T-helper 1 cell treated with Interleukin-12 subunit alpha and Interleukin-12 subunit beta and Interleukin-4 antibody, amounts not matched to agents 30 μg/mL and 1 μg/mL, for 36 hours (primary cell): Measurements from ENCODE around the gene NEDD4L.
"Not testable (repeated sequence)": the region's sequence is repeated elsewhere in the genome, so short reads cannot be mapped to it uniquely, and the experiment has no call there.

ENCODE experiments used
- H3K27ac Mint-ChIP-seq: one replicate; pipeline ENCODE4 v1.8.0; 2021; ENCODE audit warnings: mild to moderate bottlenecking, mixed read lengths
- H3K27me3 Mint-ChIP-seq: one replicate; pipeline ENCODE4 v1.8.0; 2021; ENCODE audit warnings: low read depth, mixed read lengths
- H3K36me3 Mint-ChIP-seq: one replicate; pipeline ENCODE4 v1.8.0; 2021; ENCODE audit warnings: low read depth, mixed read lengths
- H3K4me1 Mint-ChIP-seq: one replicate; pipeline ENCODE4 v1.8.0; 2021; ENCODE audit warnings: low read depth, mixed read lengths
- H3K4me3 Mint-ChIP-seq: one replicate; pipeline ENCODE4 v1.8.0; 2021; ENCODE audit warnings: mild to moderate bottlenecking, moderate library complexity, mixed read lengths
- H3K9me3 Mint-ChIP-seq: one replicate; pipeline ENCODE4 v1.8.0; 2021; ENCODE audit warnings: mixed read lengths

The NEDD4L gene

GRCh38 chr18:58370612-58371011, 326.6 kb downstream of the NEDD4L start:
- Mint-ChIP-seq H3K9me3 (no peaks in the 10 kb centered on the region), H3K4me1 (no peaks in the 10 kb centered on the region)

DNA sequence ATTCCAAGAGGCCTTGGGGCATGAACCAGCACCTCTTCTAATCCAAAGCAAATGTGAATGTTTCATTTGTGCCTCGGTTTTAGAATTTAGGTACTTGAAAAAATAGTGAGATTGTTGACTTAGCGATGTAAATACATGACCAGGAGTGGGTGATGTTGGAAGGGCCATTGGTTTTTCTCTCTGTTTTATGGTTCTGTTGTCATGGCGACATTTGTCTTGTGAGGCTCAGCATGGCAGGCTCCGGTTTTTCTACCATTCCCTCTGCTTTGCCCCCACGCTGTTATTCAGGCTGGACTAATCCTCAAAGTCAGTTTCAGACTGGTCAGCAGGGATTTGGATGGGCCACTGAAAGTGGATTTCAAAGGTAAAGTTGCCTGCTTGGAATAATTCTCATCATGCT, 329.5 kb downstream of the NEDD4L start:
- Mint-ChIP-seq H3K36me3 (no peaks in the 10 kb centered on the region), H3K9me3 (no peaks in the 10 kb centered on the region), H3K27me3 (no peaks in the 10 kb centered on the region), H3K27ac (no peak overlapping the region), H3K4me3 (no peak overlapping the region), H3K4me1 (no peaks in the 10 kb centered on the region)

More at GRCh38 chr18:58370612-58371011, 326.6 kb downstream of the NEDD4L start:
- H3K4me3 Mint-ChIP-seq = no peak overlapping the region
- H3K27ac Mint-ChIP-seq = no peak overlapping the region
- no peaks in the 10 kb centered on the region for H3K27me3 Mint-ChIP-seq
- no peaks in the 10 kb centered on the region for H3K36me3 Mint-ChIP-seq

DNA sequence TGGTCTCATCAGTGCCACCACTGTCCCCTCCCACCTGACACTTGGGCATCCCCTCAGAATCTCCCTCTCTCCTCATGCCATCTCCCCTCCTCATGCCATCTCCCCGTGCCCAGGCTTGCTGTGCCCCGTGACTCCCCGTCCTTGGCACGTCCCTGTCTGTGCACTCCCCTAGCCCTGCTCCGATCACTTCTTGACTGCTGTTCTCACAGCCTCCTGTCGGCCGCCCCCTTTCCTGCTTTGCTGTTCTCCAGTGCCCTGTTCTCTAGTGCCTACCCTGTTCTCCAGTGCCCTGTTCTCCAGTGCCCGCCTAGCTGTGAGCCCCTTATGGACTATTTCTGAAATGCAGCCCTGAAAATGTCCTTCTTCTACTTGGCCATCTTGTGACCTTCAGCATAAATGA, 331.0 kb downstream of the NEDD4L start:
- Mint-ChIP-seq H3K9me3 (no peaks in the 10 kb centered on the region), H3K27me3 (no peaks in the 10 kb centered on the region), H3K4me3 (no peak overlapping the region), H3K36me3 (no peaks in the 10 kb centered on the region), H3K27ac (no peak overlapping the region), H3K4me1 (no peaks in the 10 kb centered on the region)

- no peak overlapping the region for H3K4me3 Mint-ChIP-seq
- no peaks in the 10 kb centered on the region for H3K9me3 Mint-ChIP-seq
- H3K4me1 Mint-ChIP-seq = no peaks in the 10 kb centered on the region
- H3K36me3 Mint-ChIP-seq = no peaks in the 10 kb centered on the region
- H3K27me3 Mint-ChIP-seq = no peaks in the 10 kb centered on the region
- no peak overlapping the region for H3K27ac Mint-ChIP-seq
Measured at GRCh38 chr18:58378411-58379379, 334.7 kb downstream of the NEDD4L start.

DNA sequence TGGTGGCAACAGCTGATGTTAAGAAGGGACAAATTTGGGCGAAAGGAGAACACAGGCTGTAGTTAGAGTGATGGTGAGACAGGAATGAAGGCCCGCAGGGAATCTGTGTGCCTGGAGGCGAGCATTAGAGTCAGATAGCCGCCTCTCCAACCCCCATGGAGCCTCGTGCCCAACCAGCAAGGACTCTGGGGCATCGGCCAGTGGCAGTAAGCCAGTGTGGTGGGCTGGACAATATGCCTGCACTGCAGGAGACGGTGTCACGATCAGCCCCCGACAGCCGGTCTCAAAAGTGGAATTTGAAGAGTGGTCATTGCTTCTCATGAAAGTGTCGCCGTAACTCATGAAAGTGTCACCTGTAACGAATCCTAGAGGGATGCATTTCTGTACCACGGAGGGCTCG, 335.4 kb downstream of the NEDD4L start:
- Mint-ChIP-seq H3K9me3 (no peaks in the 10 kb centered on the region), H3K27me3 (no peaks in the 10 kb centered on the region), H3K27ac (no peak overlapping the region), H3K4me1 (no peaks in the 10 kb centered on the region), H3K4me3 (no peak overlapping the region), H3K36me3 (no peaks in the 10 kb centered on the region)

GRCh38 chr18:58380113-58380512, 336.1 kb downstream of the NEDD4L start:
- not testable (repeated sequence) for H3K9me3 Mint-ChIP-seq, H3K27ac Mint-ChIP-seq, H3K4me1 Mint-ChIP-seq, H3K27me3 Mint-ChIP-seq, H3K36me3 Mint-ChIP-seq, H3K4me3 Mint-ChIP-seq

DNA sequence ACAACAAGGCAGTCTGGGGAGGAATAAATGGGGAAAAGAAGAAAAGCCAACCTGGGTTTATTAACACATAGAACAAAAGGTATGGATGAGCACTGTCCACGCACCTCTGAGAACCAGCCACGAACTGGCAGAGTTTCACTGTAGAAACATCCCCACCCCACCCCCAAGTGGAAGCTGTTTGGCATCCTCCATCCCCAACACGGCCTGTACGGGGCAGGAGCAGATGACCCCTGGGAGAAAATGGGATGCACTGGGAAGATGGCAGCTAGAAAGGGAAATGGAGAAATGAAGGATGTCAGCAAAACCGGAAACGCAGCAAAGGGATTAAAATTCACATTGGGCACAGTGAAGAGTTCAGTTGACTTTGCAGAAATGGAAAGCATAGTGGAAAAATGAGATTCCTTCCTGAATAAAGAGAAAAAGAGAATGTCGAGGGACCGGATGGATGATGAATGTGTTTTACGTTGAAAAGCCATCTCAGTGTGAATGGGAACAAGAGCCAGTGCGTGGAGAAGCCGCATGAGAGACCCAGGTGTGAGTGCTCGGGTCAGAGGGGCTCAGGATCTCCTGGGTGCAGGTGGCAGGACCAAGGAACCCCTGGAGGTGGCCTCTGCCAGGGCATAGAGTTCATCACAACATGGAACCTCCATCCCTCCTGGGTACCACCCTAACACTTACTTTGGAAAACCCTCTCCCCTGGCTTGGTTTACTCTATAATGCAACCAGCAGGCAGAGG, 337.8 kb downstream of the NEDD4L start:
- H3K27me3 Mint-ChIP-seq = no peaks in the 10 kb centered on the region
- H3K4me1 Mint-ChIP-seq = no peaks in the 10 kb centered on the region
- H3K9me3 Mint-ChIP-seq = no peaks in the 10 kb centered on the region
- H3K4me3 Mint-ChIP-seq = no peak overlapping the region
- H3K27ac Mint-ChIP-seq = no peak overlapping the region
- no peaks in the 10 kb centered on the region for H3K36me3 Mint-ChIP-seq

DNA sequence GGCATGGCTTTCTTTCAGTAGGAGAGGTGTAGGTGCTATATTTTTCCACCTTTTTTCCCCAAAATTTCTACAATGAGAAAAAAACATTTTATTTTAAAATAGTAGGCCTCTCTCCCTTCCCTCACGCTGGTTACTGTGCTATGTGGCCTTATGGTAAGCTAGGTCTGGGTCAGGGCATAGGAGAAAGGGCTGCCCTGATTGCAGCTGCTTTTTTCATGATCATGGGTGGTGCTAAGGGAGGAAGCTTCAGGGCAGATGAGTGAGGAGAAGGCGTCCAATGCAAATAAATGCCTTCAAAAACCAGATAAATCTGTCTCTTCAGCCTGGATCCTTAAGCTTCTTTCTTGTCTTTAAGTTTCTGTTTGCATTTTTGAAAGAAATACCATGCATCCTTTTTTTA, 338.4 kb downstream of the NEDD4L start:
- Mint-ChIP-seq H3K4me3 (no peak overlapping the region), H3K27ac (no peak overlapping the region), H3K36me3 (no peaks in the 10 kb centered on the region), H3K27me3 (no peaks in the 10 kb centered on the region), H3K4me1 (no peaks in the 10 kb centered on the region), H3K9me3 (no peaks in the 10 kb centered on the region)

DNA sequence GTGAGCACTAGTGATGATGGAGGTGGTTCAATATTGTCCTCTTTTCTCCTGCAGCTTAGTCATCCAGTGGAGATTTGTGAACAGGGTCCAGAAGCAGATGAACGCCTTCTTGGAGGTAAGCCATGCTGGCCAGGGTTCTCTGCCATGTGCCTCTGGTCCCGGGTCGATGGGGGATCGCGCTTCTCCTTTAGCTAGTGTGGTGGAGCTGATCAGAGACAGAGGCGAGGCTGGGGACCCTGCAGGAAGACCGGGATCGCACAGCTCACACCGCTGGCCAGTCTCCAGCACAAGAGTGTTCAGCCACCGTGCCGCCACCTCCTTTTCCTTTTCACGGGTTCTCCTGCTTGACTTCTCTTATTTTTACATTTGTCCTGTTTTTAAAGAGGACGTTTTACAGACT, 341.4 kb downstream of the NEDD4L start:
- no peak overlapping the region for H3K27ac Mint-ChIP-seq
- H3K4me3 Mint-ChIP-seq = no peak overlapping the region

DNA sequence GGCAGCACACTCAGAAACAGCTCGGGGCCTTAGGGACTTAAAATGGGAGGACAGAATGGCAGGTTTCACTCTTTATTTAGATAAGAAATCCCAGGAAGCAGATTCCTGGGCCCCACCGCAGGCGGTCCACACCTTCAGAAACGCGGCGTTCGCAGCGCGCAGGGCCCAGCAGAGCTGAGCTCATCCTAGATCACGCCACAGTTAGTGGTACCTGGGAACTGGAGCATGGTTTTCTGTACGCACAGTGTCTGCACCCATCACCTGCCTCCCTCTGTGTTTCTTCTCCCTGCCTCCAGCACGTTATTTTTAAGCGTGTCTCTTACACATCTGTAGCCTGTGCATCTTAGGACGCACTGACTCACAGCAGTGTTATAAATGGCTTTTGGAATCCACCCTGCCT, 342.8 kb downstream of the NEDD4L start:
- Mint-ChIP-seq H3K27me3 (no peaks in the 10 kb centered on the region), H3K4me3 (no peak overlapping the region), H3K9me3 (no peaks in the 10 kb centered on the region)

More for the DNA sequence above, 341.4 kb downstream of the NEDD4L start:
- Mint-ChIP-seq H3K36me3 (no peaks in the 10 kb centered on the region), H3K27me3 (no peaks in the 10 kb centered on the region), H3K9me3 (no peaks in the 10 kb centered on the region), H3K4me1 (no peaks in the 10 kb centered on the region)

GRCh38 chr18:58387716-58388115, 343.7 kb downstream of the NEDD4L start:
- Mint-ChIP-seq H3K4me3 (no peak overlapping the region), H3K4me1 (no peaks in the 10 kb centered on the region), H3K27me3 (no peaks in the 10 kb centered on the region), H3K36me3 (no peaks in the 10 kb centered on the region), H3K27ac (no peak overlapping the region), H3K9me3 (no peaks in the 10 kb centered on the region)

More for the DNA sequence above, 342.8 kb downstream of the NEDD4L start:
- H3K36me3 Mint-ChIP-seq = no peaks in the 10 kb centered on the region
- no peaks in the 10 kb centered on the region for H3K4me1 Mint-ChIP-seq
- no peak overlapping the region for H3K27ac Mint-ChIP-seq

GRCh38 chr18:58388736-58389135, 344.7 kb downstream of the NEDD4L start:
- Mint-ChIP-seq H3K4me1 (no peaks in the 10 kb centered on the region), H3K27me3 (no peaks in the 10 kb centered on the region), H3K4me3 (no peak overlapping the region), H3K27ac (no peak overlapping the region), H3K9me3 (no peaks in the 10 kb centered on the region), H3K36me3 (no peaks in the 10 kb centered on the region)

DNA sequence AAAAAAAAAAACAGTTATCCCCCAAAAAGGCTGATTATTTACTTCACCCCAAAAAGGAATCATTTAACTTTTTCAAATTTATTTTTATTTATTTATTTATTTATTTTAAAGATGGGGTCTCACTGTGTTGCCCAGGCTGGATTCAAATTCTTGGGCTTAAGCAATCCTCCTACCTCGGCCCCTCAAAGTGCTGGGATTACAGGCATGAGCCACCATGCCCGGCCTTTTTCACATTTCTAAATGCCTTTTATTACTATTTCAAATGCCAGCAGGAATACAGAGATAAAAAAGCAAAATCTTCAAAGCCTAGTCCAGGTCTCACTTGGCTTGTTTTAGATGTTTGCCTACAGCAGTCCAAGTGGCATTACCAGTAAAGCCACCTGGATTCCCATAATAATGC, 345.7 kb downstream of the NEDD4L start:
- Mint-ChIP-seq H3K36me3 (no peaks in the 10 kb centered on the region), H3K4me3 (no peak overlapping the region), H3K27ac (no peak overlapping the region), H3K4me1 (no peaks in the 10 kb centered on the region), H3K9me3 (no peaks in the 10 kb centered on the region), H3K27me3 (no peaks in the 10 kb centered on the region)

DNA sequence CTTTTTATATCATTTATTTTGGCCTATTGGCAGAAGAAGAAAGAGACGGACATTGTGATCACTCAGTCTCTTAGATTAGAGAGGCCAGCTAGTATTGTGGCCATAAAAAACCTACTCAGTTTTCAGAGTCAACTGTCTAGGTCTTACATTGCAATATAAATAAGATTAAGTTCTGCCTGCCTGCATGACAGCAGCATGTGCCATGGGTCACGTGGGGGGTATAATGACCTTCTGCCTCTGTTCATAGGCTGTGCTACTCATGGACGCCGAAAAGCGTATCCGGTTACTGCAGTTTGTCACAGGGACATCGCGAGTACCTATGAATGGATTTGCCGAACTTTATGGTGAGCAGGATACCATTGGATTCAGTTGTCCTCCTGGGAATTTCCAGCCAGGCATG, 346.4 kb downstream of the NEDD4L start:
- no peaks in the 10 kb centered on the region for H3K36me3 Mint-ChIP-seq
- H3K9me3 Mint-ChIP-seq = no peaks in the 10 kb centered on the region
- H3K4me1 Mint-ChIP-seq = no peaks in the 10 kb centered on the region
- H3K27ac Mint-ChIP-seq = no peak overlapping the region
- no peak overlapping the region for H3K4me3 Mint-ChIP-seq
- H3K27me3 Mint-ChIP-seq = no peaks in the 10 kb centered on the region

DNA sequence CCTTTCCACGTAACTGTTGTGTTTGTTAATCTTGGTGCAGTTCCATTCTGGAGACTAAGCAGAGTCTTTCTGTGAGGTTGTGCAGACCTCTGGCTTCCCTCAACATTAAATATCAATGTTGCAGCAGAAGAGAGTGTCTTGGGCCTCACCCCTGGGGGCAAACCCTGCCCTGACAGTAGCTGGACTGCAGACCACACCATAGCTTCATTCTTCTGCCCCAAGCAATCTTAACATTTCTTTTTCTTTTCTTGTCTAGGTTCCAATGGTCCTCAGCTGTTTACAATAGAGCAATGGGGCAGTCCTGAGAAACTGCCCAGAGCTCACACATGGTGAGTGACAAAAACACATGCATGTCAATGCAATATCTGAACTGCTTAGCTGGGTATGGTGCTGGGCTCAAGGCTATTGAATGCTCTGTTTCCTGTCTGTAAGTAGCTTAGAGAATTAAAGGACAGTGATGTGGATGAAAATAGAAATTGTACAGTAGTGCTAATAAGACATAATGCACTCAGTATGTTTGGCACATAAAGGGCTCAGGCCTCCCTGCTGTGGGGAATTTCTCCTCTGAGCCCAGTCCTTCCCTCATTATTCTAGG, 347.3 kb downstream of the NEDD4L start:
- H3K36me3 Mint-ChIP-seq = no peaks in the 10 kb centered on the region
- H3K27me3 Mint-ChIP-seq = no peaks in the 10 kb centered on the region
- no peak overlapping the region for H3K27ac Mint-ChIP-seq
- H3K4me3 Mint-ChIP-seq = no peak overlapping the region
- H3K4me1 Mint-ChIP-seq = no peaks in the 10 kb centered on the region
- no peaks in the 10 kb centered on the region for H3K9me3 Mint-ChIP-seq
